Measurements from ENCODE around the gene ZNG1F.
"Not testable (repeated sequence)": the region's sequence is repeated elsewhere in the genome, so short reads cannot be mapped to it uniquely, and the experiment has no call there.

Gene ZNG1F

GRCh38 chr9:41086215-41086614 is 102.9 kb downstream of the ZNG1F start:
- not testable (repeated sequence) for DNase-seq (ENCODE audit: low read depth)

- not testable (repeated sequence) for DNase-seq (ENCODE audit: low read depth)
Observed at GRCh38 chr9:41082358-41082757, 106.8 kb downstream of the ZNG1F start.
